Measurements from ENCODE around the gene FAM118A. TPM values are rescaled to one million over a fixed set of nuclear protein-coding genes. Genes with fewer than 3 reads are reported as not detected.
"Not testable (repeated sequence)": the region's sequence is repeated elsewhere in the genome, so short reads cannot be mapped to it uniquely, and the experiment has no call there.

Gene FAM118A
- total RNA-seq, 2 donors from 2014 or later: 36.1 to 75.3 TPM

- Histone ChIP-seq H3K9ac (ENCODE audit: low read depth in 2 of 2, low read length in 2 of 2) (no peak overlapping the region), H3K9me3 (no peaks in the 10 kb centered on the region), H3K4me3 (no peak overlapping the region), H3K4me1 (no peaks in the 10 kb centered on the region), H3K36me3 (peaks cover 9% of the 10 kb centered on the region), H3K27ac (no peak overlapping the region), H3K27me3 (no peaks in the 10 kb centered on the region)
- intact Hi-C loops (cut with DNase I): loop anchor here (10.0 kb wide), 2 partner anchors 91 to 231 kb away; partner anchors contain the start of genes RIBC2 and SMC1B
- no peak for DNase-seq
- TF ChIP-seq CTCF (IDR thresholded peaks at IDR 0.05): no peak
These were observed 14.0 kb downstream of the FAM118A start for GRCh38 chr22:45323695-45324094.

GRCh38 chr22:45324311-45324711 lies 14.6 kb downstream of the FAM118A start:
- Histone ChIP-seq H3K27ac (no peak overlapping the region), H3K4me3 (no peak overlapping the region), H3K9ac (ENCODE audit: low read depth in 2 of 2, low read length in 2 of 2) (no peak overlapping the region), H3K4me1 (no peaks in the 10 kb centered on the region), H3K9me3 (no peaks in the 10 kb centered on the region), H3K36me3 (peaks cover 9% of the 10 kb centered on the region), H3K27me3 (no peaks in the 10 kb centered on the region)
- intact Hi-C loops (cut with DNase I): loop anchor here (10.0 kb wide), 2 partner anchors 90 to 230 kb away; partner anchors contain the start of genes RIBC2 and SMC1B
- no peak for TF ChIP-seq CTCF (IDR thresholded peaks at IDR 0.05)
- no peak for DNase-seq

GRCh38 chr22:45328261-45328660 lies 18.5 kb downstream of the FAM118A start:
- H3K4me3 ChIP-seq; H3K27ac ChIP-seq; H3K9me3 ChIP-seq; DNase-seq; H3K36me3 ChIP-seq; H3K9ac ChIP-seq (ENCODE audit: low read depth in 2 of 2, low read length in 2 of 2); H3K27me3 ChIP-seq; H3K4me1 ChIP-seq: not testable (repeated sequence)
- intact Hi-C loops (cut with DNase I): loop anchor here (10.0 kb wide), 2 partner anchors 87 to 227 kb away; partner anchors contain the start of genes RIBC2 and SMC1B

GRCh38 chr22:45328822-45329529 lies 19.2 kb downstream of the FAM118A start:
- Histone ChIP-seq H3K27ac (no peak overlapping the region), H3K36me3 (peaks cover 6% of the 10 kb centered on the region), H3K4me3 (no peak overlapping the region), H3K9me3 (no peaks in the 10 kb centered on the region), H3K27me3 (no peaks in the 10 kb centered on the region), H3K4me1 (no peaks in the 10 kb centered on the region), H3K9ac (ENCODE audit: low read depth in 2 of 2, low read length in 2 of 2) (no peak overlapping the region)
- intact Hi-C loops (cut with DNase I): loop anchor here (10.0 kb wide), 2 partner anchors 86 to 226 kb away; partner anchors contain the start of genes RIBC2 and SMC1B
- TF ChIP-seq CTCF (IDR thresholded peaks at IDR 0.05): no peak
- no peak for DNase-seq

GRCh38 chr22:45329530-45329936 lies 19.8 kb downstream of the FAM118A start:
- intact Hi-C loops (cut with DNase I): loop anchor here (10.0 kb wide), 2 partner anchors 85 to 225 kb away; partner anchors contain the start of genes RIBC2 and SMC1B
- Histone ChIP-seq H3K9me3 (no peaks in the 10 kb centered on the region), H3K4me1 (no peaks in the 10 kb centered on the region), H3K27me3 (no peaks in the 10 kb centered on the region), H3K36me3 (peaks cover under 1% of the 10 kb centered on the region), H3K4me3 (no peak overlapping the region), H3K9ac (ENCODE audit: low read depth in 2 of 2, low read length in 2 of 2) (no peak overlapping the region), H3K27ac (no peak overlapping the region)
- DNase-seq: no peak
- TF ChIP-seq CTCF (IDR thresholded peaks at IDR 0.05): no peak

GRCh38 chr22:45330548-45330947 lies 20.8 kb downstream of the FAM118A start:
- Histone ChIP-seq H3K27me3 (no peaks in the 10 kb centered on the region), H3K4me3 (no peak overlapping the region), H3K36me3 (no peaks in the 10 kb centered on the region), H3K9ac (ENCODE audit: low read depth in 2 of 2, low read length in 2 of 2) (no peak overlapping the region), H3K27ac (no peak overlapping the region), H3K9me3 (no peaks in the 10 kb centered on the region), H3K4me1 (no peaks in the 10 kb centered on the region)
- no peak for DNase-seq
- intact Hi-C loops (cut with DNase I): no loop called here
- TF ChIP-seq CTCF (IDR thresholded peaks at IDR 0.05): no peak

All from colonic mucosa (tissue), 4 donors.